Peyer's patch (tissue), 4 donors: ENCODE measurements around the gene CELF4.

Source experiments
- POLR2A ChIP-seq, 2 donors: fragments of 450-650 bp; IDR thresholded peaks; one replicate each; pipeline ENCODE4 v1.5.1; 2017; ENCODE audit warnings: antibody characterized with exemption in 2 of 2, mild to moderate bottlenecking in 2 of 2, moderate library complexity in 2 of 2
- TF ChIP-seq, protein P1 (sequence below), 6 experiments: fragments of 450-650 bp in 4 of 6; fragments of 200-600 bp in 2 of 6; sonication (generic) in 1 of 6; IDR thresholded peaks; one replicate each; pipeline ENCODE4 v1.5.1; 2017 to 2019; ENCODE audit warnings: antibody characterized with exemption in 6 of 6, mild to moderate bottlenecking in 3 of 6, moderate library complexity in 1 of 6

DNA sequence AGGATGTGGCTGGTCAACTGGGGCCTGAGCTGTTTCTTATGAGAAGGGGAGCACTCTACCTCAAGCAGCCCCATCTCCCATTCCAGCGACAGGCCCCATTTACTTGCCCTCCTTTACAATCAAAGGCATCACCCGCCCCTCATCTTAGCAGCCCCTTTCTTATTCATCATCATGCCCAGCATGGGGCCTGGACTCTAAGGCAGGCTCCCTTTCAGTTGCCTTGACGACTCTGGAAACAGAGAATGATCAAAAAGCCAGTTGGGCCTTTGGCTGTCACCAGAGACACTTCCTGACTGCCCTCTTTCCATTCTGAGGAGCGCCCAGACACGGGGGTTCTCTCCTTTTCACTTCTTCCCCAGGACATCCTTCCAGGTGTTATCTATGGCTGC lies 11.2 kb downstream of the CELF4 start:
- no peak for TF ChIP-seq POLR2A (IDR thresholded peaks at IDR 0.05)
- TF ChIP-seq, protein P1, sequence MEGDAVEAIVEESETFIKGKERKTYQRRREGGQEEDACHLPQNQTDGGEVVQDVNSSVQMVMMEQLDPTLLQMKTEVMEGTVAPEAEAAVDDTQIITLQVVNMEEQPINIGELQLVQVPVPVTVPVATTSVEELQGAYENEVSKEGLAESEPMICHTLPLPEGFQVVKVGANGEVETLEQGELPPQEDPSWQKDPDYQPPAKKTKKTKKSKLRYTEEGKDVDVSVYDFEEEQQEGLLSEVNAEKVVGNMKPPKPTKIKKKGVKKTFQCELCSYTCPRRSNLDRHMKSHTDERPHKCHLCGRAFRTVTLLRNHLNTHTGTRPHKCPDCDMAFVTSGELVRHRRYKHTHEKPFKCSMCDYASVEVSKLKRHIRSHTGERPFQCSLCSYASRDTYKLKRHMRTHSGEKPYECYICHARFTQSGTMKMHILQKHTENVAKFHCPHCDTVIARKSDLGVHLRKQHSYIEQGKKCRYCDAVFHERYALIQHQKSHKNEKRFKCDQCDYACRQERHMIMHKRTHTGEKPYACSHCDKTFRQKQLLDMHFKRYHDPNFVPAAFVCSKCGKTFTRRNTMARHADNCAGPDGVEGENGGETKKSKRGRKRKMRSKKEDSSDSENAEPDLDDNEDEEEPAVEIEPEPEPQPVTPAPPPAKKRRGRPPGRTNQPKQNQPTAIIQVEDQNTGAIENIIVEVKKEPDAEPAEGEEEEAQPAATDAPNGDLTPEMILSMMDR (IDR thresholded peaks at IDR 0.05): no peak
